Measurements from ENCODE around the gene DOCK1.

Gene DOCK1

GRCh38 chr10:127091354-127091753, 186.1 kb downstream of the DOCK1 start:
- H3K27ac ChIP-seq (ENCODE audit: insufficient read depth, low read depth, low read length, poor library complexity, severe bottlenecking), result no peak overlapping the region
- no peak overlapping the region for H3K4me3 ChIP-seq (ENCODE audit: insufficient read depth, low read depth, low read length)
- no peaks in the 10 kb centered on the region for H3K27me3 ChIP-seq (ENCODE audit: control insufficient read depth, insufficient read depth, low read length, poor library complexity, severe bottlenecking)
- WGBS, 2 experiments, result 93 to 97% methylated on average over 7 of the region's 7 CpGs
- no peaks in the 10 kb centered on the region for H3K9me3 ChIP-seq (ENCODE audit: control insufficient read depth, low read length)
- H3K4me1 ChIP-seq (ENCODE audit: control insufficient read depth, insufficient read depth, low read length), result no peaks in the 10 kb centered on the region
- H3K36me3 ChIP-seq (ENCODE audit: control insufficient read depth, insufficient read depth, low read length), result no peaks in the 10 kb centered on the region

GRCh38 chr10:127092916-127093315, 187.7 kb downstream of the DOCK1 start:
- Histone ChIP-seq H3K27ac (ENCODE audit: insufficient read depth, low read depth, low read length, poor library complexity, severe bottlenecking) (no peak overlapping the region), H3K36me3 (ENCODE audit: control insufficient read depth, insufficient read depth, low read length) (no peaks in the 10 kb centered on the region), H3K4me1 (ENCODE audit: control insufficient read depth, insufficient read depth, low read length) (no peaks in the 10 kb centered on the region), H3K9me3 (ENCODE audit: control insufficient read depth, low read length) (no peaks in the 10 kb centered on the region), H3K27me3 (ENCODE audit: control insufficient read depth, insufficient read depth, low read length, poor library complexity, severe bottlenecking) (no peaks in the 10 kb centered on the region), H3K4me3 (ENCODE audit: insufficient read depth, low read depth, low read length) (no peak overlapping the region)
- WGBS, 2 experiments, result 87 to 91% methylated on average over 9 of the region's 9 CpGs

- 94 to 98% methylated on average over 4 of the region's 4 CpGs for WGBS, 2 experiments
- no peaks in the 10 kb centered on the region for H3K36me3 ChIP-seq (ENCODE audit: control insufficient read depth, insufficient read depth, low read length)
- no peak overlapping the region for H3K27ac ChIP-seq (ENCODE audit: insufficient read depth, low read depth, low read length, poor library complexity, severe bottlenecking)
- no peaks in the 10 kb centered on the region for H3K4me1 ChIP-seq (ENCODE audit: control insufficient read depth, insufficient read depth, low read length)
- no peak overlapping the region for H3K4me3 ChIP-seq (ENCODE audit: insufficient read depth, low read depth, low read length)
- H3K9me3 ChIP-seq (ENCODE audit: control insufficient read depth, low read length), result no peaks in the 10 kb centered on the region
- H3K27me3 ChIP-seq (ENCODE audit: control insufficient read depth, insufficient read depth, low read length, poor library complexity, severe bottlenecking), result no peaks in the 10 kb centered on the region
These were observed 189.8 kb downstream of the DOCK1 start for GRCh38 chr10:127094984-127095383.

- peak overlapping the region; percentile 36 for H3K27ac ChIP-seq (ENCODE audit: insufficient read depth, low read depth, low read length, poor library complexity, severe bottlenecking)
- H3K36me3 ChIP-seq (ENCODE audit: control insufficient read depth, insufficient read depth, low read length), result no peaks in the 10 kb centered on the region
- H3K4me3 ChIP-seq (ENCODE audit: insufficient read depth, low read depth, low read length), result no peak overlapping the region
- no peaks in the 10 kb centered on the region for H3K4me1 ChIP-seq (ENCODE audit: control insufficient read depth, insufficient read depth, low read length)
- no peaks in the 10 kb centered on the region for H3K9me3 ChIP-seq (ENCODE audit: control insufficient read depth, low read length)
- 89 to 90% methylated on average over 10 of the region's 10 CpGs for WGBS, 2 experiments
- H3K27me3 ChIP-seq (ENCODE audit: control insufficient read depth, insufficient read depth, low read length, poor library complexity, severe bottlenecking), result no peaks in the 10 kb centered on the region
These were observed 195.9 kb downstream of the DOCK1 start for GRCh38 chr10:127100983-127101615.

GRCh38 chr10:127102176-127102575, 196.9 kb downstream of the DOCK1 start:
- no peak overlapping the region for H3K4me3 ChIP-seq (ENCODE audit: insufficient read depth, low read depth, low read length)
- no peaks in the 10 kb centered on the region for H3K27me3 ChIP-seq (ENCODE audit: control insufficient read depth, insufficient read depth, low read length, poor library complexity, severe bottlenecking)
- H3K27ac ChIP-seq (ENCODE audit: insufficient read depth, low read depth, low read length, poor library complexity, severe bottlenecking), result no peak overlapping the region
- H3K9me3 ChIP-seq (ENCODE audit: control insufficient read depth, low read length), result no peaks in the 10 kb centered on the region
- WGBS, 2 experiments, result 96 to 98% methylated on average over 3 of the region's 3 CpGs
- no peaks in the 10 kb centered on the region for H3K36me3 ChIP-seq (ENCODE audit: control insufficient read depth, insufficient read depth, low read length)
- H3K4me1 ChIP-seq (ENCODE audit: control insufficient read depth, insufficient read depth, low read length), result no peaks in the 10 kb centered on the region

- no peak overlapping the region for H3K4me3 ChIP-seq (ENCODE audit: insufficient read depth, low read depth, low read length)
- no peaks in the 10 kb centered on the region for H3K27me3 ChIP-seq (ENCODE audit: control insufficient read depth, insufficient read depth, low read length, poor library complexity, severe bottlenecking)
- no peaks in the 10 kb centered on the region for H3K36me3 ChIP-seq (ENCODE audit: control insufficient read depth, insufficient read depth, low read length)
- no peaks in the 10 kb centered on the region for H3K9me3 ChIP-seq (ENCODE audit: control insufficient read depth, low read length)
- no peak overlapping the region for H3K27ac ChIP-seq (ENCODE audit: insufficient read depth, low read depth, low read length, poor library complexity, severe bottlenecking)
- no peaks in the 10 kb centered on the region for H3K4me1 ChIP-seq (ENCODE audit: control insufficient read depth, insufficient read depth, low read length)
- WGBS, 2 experiments, result 91 to 97% methylated on average over 1 of the region's 1 CpG
These were observed 209.9 kb downstream of the DOCK1 start for GRCh38 chr10:127115100-127115499.

- Histone ChIP-seq H3K4me1 (ENCODE audit: control insufficient read depth, insufficient read depth, low read length) (no peaks in the 10 kb centered on the region), H3K27me3 (ENCODE audit: control insufficient read depth, insufficient read depth, low read length, poor library complexity, severe bottlenecking) (no peaks in the 10 kb centered on the region), H3K4me3 (ENCODE audit: insufficient read depth, low read depth, low read length) (no peak overlapping the region), H3K9me3 (ENCODE audit: control insufficient read depth, low read length) (no peaks in the 10 kb centered on the region), H3K27ac (ENCODE audit: insufficient read depth, low read depth, low read length, poor library complexity, severe bottlenecking) (no peak overlapping the region), H3K36me3 (ENCODE audit: control insufficient read depth, insufficient read depth, low read length) (no peaks in the 10 kb centered on the region)
- 60 to 67% methylated on average over 3 to 4 of the region's 4 CpGs for WGBS, 2 experiments
These were observed 211.9 kb downstream of the DOCK1 start for GRCh38 chr10:127117125-127117524.

- Histone ChIP-seq H3K36me3 (ENCODE audit: control insufficient read depth, insufficient read depth, low read length) (no peaks in the 10 kb centered on the region), H3K4me1 (ENCODE audit: control insufficient read depth, insufficient read depth, low read length) (no peaks in the 10 kb centered on the region), H3K27me3 (ENCODE audit: control insufficient read depth, insufficient read depth, low read length, poor library complexity, severe bottlenecking) (no peaks in the 10 kb centered on the region), H3K4me3 (ENCODE audit: insufficient read depth, low read depth, low read length) (no peak overlapping the region), H3K27ac (ENCODE audit: insufficient read depth, low read depth, low read length, poor library complexity, severe bottlenecking) (no peak overlapping the region), H3K9me3 (ENCODE audit: control insufficient read depth, low read length) (no peaks in the 10 kb centered on the region)
These were observed 212.8 kb downstream of the DOCK1 start for GRCh38 chr10:127118034-127118433.

- no peaks in the 10 kb centered on the region for H3K36me3 ChIP-seq (ENCODE audit: control insufficient read depth, insufficient read depth, low read length)
- no peaks in the 10 kb centered on the region for H3K9me3 ChIP-seq (ENCODE audit: control insufficient read depth, low read length)
- H3K27me3 ChIP-seq (ENCODE audit: control insufficient read depth, insufficient read depth, low read length, poor library complexity, severe bottlenecking), result no peaks in the 10 kb centered on the region
- no peaks in the 10 kb centered on the region for H3K4me1 ChIP-seq (ENCODE audit: control insufficient read depth, insufficient read depth, low read length)
- no peak overlapping the region for H3K4me3 ChIP-seq (ENCODE audit: insufficient read depth, low read depth, low read length)
- WGBS, 2 experiments, result 96% methylated on average over 8 of the region's 8 CpGs
- no peak overlapping the region for H3K27ac ChIP-seq (ENCODE audit: insufficient read depth, low read depth, low read length, poor library complexity, severe bottlenecking)
These were observed 214.7 kb downstream of the DOCK1 start for GRCh38 chr10:127119936-127120335.

- no peaks in the 10 kb centered on the region for H3K27me3 ChIP-seq (ENCODE audit: control insufficient read depth, insufficient read depth, low read length, poor library complexity, severe bottlenecking)
- no peak overlapping the region for H3K27ac ChIP-seq (ENCODE audit: insufficient read depth, low read depth, low read length, poor library complexity, severe bottlenecking)
- H3K9me3 ChIP-seq (ENCODE audit: control insufficient read depth, low read length), result no peaks in the 10 kb centered on the region
- H3K4me1 ChIP-seq (ENCODE audit: control insufficient read depth, insufficient read depth, low read length), result no peaks in the 10 kb centered on the region
- no peak overlapping the region for H3K4me3 ChIP-seq (ENCODE audit: insufficient read depth, low read depth, low read length)
- 83 to 85% methylated on average over 4 of the region's 4 CpGs for WGBS, 2 experiments
- H3K36me3 ChIP-seq (ENCODE audit: control insufficient read depth, insufficient read depth, low read length), result no peaks in the 10 kb centered on the region
These were observed 217.6 kb downstream of the DOCK1 start for GRCh38 chr10:127122831-127123230.

GRCh38 chr10:127123626-127124025, 218.4 kb downstream of the DOCK1 start:
- Histone ChIP-seq H3K36me3 (ENCODE audit: control insufficient read depth, insufficient read depth, low read length) (no peaks in the 10 kb centered on the region), H3K9me3 (ENCODE audit: control insufficient read depth, low read length) (no peaks in the 10 kb centered on the region), H3K4me1 (ENCODE audit: control insufficient read depth, insufficient read depth, low read length) (no peaks in the 10 kb centered on the region), H3K27ac (ENCODE audit: insufficient read depth, low read depth, low read length, poor library complexity, severe bottlenecking) (no peak overlapping the region), H3K4me3 (ENCODE audit: insufficient read depth, low read depth, low read length) (no peak overlapping the region), H3K27me3 (ENCODE audit: control insufficient read depth, insufficient read depth, low read length, poor library complexity, severe bottlenecking) (no peaks in the 10 kb centered on the region)
- WGBS, 2 experiments, result 92 to 96% methylated on average over 6 of the region's 6 CpGs

Measured in ectodermal cell (in vitro differentiated cells).